ENCODE results near the gene UBE2D4.

GRCh38 chr7:43931346-43931745 is 5.1 kb downstream of the UBE2D4 start:
- TF ChIP-seq EZH2 (IDR thresholded peaks at IDR 0.05) (no peak), FOXP2 (optimal IDR thresholded peaks at IDR 0.05; ENCODE audit: control extremely low read depth, extremely low read length, insufficient read depth) (no peak), POLR2AphosphoS5 (IDR thresholded peaks at IDR 0.05; ENCODE audit: borderline replicate concordance, low read depth, low read length) (no peak)
